Prostate gland (tissue), 2 donors: Measurements from ENCODE around the gene NR6A1.

Experiments
- POLR2A ChIP-seq: fragments of 450-650 bp; IDR thresholded peaks from one replicate; pipeline ENCODE4 v1.6.1; 2016; ENCODE audit warnings: antibody characterized with exemption, mild to moderate bottlenecking
- POLR2AphosphoS5 ChIP-seq: sonication (generic); formaldehyde crosslinking; IDR thresholded peaks from one replicate; pipeline ENCODE4 v1.6.1; 2017; ENCODE audit warnings: antibody characterized with exemption
- TF ChIP-seq, protein P1 (sequence below), 4 experiments: fragments of 200-600 bp in 2 of 4; fragments of 450-650 bp in 2 of 4; sonication (generic) in 2 of 4; IDR thresholded peaks; 1 replicate in 3 of 4; 2 replicates in 1 of 4; pipeline ENCODE4 v1.5.1; 2016 to 2019; ENCODE audit warnings: antibody characterized with exemption in 4 of 4, mild to moderate bottlenecking in 2 of 4, moderate library complexity in 2 of 4

GRCh38 chr9:124531115-124531514, 240.0 kb downstream of the NR6A1 start:
- TF ChIP-seq, protein P1, sequence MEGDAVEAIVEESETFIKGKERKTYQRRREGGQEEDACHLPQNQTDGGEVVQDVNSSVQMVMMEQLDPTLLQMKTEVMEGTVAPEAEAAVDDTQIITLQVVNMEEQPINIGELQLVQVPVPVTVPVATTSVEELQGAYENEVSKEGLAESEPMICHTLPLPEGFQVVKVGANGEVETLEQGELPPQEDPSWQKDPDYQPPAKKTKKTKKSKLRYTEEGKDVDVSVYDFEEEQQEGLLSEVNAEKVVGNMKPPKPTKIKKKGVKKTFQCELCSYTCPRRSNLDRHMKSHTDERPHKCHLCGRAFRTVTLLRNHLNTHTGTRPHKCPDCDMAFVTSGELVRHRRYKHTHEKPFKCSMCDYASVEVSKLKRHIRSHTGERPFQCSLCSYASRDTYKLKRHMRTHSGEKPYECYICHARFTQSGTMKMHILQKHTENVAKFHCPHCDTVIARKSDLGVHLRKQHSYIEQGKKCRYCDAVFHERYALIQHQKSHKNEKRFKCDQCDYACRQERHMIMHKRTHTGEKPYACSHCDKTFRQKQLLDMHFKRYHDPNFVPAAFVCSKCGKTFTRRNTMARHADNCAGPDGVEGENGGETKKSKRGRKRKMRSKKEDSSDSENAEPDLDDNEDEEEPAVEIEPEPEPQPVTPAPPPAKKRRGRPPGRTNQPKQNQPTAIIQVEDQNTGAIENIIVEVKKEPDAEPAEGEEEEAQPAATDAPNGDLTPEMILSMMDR (IDR thresholded peaks at IDR 0.05): no peak
- no peak for TF ChIP-seq POLR2A
- TF ChIP-seq POLR2AphosphoS5: no peak
